ENCODE data around the gene ARFGEF2.
"Not testable (repeated sequence)": the region's sequence is repeated elsewhere in the genome, so short reads cannot be mapped to it uniquely, and the experiment has no call there.

The ARFGEF2 gene

DNA sequence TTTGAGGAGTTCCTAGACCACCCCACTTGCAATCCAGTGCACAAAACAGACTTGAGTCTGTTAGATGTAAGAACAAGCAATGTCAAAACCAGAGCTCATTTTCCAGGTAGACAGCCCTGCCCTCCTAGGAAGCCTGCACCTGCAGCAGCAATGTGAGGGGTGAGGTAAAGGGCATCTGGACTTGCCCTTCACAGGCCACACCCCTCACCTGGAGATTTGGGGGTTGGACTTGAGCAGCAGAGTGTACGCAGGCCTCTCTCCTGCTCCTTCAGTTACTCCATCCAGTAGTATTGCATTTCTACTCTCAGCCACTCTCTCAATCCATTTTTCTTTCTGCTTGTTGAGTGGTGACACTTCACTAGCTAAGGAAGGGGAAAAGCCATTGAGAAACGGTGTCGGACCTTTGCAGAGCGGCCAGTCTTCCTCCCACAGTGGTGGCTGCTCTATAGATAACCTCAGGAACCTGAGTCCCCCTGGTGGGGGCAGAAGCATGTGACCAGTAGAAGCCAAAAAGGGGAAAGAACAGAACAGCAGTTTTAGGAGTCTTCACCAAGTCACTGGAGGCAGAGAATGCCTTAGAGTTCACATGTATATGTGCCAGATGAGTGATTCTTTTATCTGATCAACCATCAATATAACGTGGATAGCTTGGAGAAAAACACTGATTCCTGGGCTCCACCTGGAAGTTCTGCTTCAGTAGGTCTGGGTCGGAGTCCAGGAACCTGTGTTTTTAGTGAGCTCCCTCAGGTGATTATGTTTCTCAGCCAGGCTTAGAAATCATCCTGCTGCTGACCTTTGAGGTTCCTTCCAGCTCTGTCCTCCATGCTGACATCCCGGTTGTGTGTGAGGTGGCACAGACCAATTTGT lies 28.0 kb downstream of the ARFGEF2 start:
- in situ Hi-C loops (cut with HindIII; ENCODE audit: low sequenced_read_pairs), result no loop called here

- in situ Hi-C loops (cut with HindIII; ENCODE audit: low sequenced_read_pairs), result no loop called here
Observed at GRCh38 chr20:48951041-48951440, 29.5 kb downstream of the ARFGEF2 start.

DNA sequence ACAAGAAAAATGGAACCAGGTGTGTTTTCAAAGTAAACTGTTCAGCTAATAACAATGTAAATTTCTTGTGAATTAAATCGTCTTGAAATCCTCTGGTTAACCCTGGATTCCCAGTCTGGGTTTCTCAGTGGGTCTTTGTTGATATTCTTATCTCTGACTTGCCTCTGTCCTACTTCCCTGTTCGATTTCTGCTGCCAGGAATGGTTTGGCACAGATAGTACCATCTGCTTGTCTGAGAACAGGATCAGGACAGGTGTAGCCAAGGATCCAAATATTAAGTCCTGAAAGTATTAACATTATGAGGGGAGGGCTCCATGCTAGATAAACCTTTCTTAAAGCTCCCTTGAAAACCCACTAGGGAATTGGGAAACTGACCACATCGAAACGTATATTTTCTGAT lies 30.1 kb downstream of the ARFGEF2 start:
- in situ Hi-C loops (cut with HindIII; ENCODE audit: low sequenced_read_pairs), result no loop called here

GRCh38 chr20:48952656-48953055 lies 31.1 kb downstream of the ARFGEF2 start:
- in situ Hi-C loops (cut with HindIII; ENCODE audit: low sequenced_read_pairs), result no loop called here

DNA sequence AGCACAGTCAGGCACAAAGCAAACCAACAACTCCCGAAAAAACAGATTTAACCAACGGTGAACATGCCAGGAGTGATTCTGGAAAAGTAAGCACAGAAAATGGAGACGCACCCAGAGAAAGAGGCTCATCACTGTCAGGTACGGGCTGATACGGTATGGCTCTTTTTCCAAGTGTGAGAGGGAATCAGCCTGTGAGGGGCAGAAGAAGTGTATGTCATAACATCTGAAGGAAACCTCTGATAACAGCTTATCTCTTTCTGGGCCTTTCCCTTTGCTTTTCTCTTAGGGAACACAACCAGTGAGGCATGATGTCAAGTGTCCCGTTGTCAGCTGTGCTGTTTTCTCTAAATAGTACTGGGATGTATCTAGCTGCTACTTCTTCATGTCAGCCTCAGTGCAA lies 32.1 kb downstream of the ARFGEF2 start:
- in situ Hi-C loops (cut with HindIII; ENCODE audit: low sequenced_read_pairs), result no loop called here

DNA sequence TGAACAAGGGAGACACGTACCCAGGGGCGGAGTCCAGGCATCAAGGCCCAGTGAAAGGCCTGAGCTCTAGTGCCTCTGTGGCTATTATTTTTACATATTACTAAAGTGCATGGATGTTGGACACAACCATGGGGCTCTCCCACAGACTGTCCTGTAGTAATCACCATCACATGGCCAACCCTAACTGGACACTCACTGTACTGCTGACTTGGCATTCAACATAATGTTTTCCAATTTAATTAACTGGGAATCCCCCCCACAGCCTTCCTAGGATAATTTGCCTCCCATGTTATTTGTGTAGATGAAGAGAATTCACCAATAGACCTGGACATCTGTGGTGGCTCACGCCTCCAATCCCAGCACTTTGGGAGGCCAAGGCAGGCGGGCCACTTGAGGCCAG lies 34.5 kb downstream of the ARFGEF2 start:
- in situ Hi-C loops (cut with HindIII; ENCODE audit: low sequenced_read_pairs), result no loop called here

DNA sequence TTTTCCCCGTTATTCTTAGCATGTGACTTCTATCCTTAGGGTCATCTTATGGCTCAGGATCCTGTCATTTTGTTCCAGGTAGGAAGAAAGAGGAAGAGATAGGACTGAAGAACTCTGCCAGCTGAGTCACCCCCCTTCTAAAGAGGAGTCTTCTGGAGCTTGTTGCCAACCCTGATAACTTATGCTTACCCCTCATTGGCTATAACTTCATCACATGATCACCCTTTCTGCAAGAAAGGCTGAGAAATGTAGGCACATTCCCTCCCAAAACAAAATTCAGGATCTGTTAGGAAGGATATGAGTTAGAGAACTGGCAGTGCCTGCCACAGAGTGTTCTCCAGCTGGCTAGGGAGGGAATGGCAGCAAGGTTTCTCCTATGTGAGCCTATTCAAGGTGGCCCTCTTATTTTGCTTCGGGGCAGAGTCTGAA lies 35.6 kb downstream of the ARFGEF2 start:
- in situ Hi-C loops (cut with HindIII; ENCODE audit: low sequenced_read_pairs), result no loop called here

DNA sequence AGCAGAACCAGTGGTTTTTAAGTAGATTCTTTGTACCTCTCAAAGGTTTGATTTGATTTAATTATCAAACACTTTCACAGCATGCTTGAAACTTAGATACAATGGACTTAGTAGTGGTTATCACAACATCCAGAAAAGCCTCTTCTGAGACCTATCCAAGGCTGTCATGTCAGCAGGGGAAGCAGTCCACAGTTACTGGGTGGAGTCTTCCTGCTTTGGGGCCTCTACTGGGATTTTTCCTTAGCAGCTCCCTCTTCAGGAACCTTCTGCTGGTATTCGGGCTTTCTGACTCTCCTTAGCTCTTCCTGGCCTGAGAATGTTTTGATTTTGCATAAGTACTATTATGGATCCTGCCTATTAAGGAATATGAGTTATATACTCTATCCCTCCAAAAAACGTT lies 36.0 kb downstream of the ARFGEF2 start:
- in situ Hi-C loops (cut with HindIII; ENCODE audit: low sequenced_read_pairs), result no loop called here

DNA sequence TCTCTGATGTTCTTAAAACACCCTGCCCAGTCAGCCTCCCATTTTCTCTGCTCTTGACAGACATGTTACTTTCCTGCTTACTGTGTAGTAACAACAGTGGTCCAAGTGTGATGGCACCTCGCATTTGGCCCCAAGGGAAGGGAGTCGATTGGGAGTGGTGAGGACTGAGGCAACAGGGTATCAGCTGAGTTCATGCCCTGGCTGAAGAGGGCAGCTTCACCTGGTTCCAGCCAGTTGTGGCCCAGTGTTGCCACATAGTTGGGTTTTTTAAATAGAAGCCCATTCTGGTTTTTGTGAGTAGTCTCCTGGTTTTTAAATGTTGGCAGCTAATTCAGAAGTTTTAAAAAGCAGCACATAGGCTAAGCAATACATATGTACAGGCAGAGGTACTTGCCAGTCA lies 37.2 kb downstream of the ARFGEF2 start:
- in situ Hi-C loops (cut with HindIII; ENCODE audit: low sequenced_read_pairs), result no loop called here

DNA sequence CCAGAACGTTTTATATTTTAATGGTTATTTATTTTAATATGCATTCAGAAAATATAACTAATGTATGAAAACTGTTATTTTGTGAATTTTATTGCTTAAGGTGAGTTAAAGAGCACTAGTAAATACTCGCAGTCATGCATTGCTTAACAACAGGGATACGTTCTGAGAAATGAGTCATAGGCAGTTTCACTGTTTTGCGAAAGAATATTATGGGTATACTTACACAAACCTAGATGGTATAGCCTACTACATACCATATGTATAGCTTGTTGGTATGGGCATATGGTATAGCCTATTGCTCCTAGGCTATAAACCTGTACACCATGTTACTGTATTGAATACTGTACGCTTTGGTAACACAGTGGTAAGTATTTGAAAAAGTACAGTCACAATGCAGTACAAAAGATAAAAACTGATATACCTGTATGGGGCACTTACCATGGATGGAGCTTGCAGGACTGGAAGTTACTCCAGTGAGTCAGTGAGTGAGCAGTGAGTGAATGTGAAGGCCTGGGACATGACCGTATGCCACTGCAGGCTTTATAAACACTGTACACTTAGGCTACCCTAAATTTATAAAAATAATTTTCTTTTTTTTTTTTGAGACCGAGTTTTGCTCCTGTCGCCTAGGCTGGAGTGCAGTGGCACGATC lies 38.5 kb downstream of the ARFGEF2 start:
- in situ Hi-C loops (cut with HindIII; ENCODE audit: low sequenced_read_pairs), result loop anchor here (5.0 kb wide), 1 partner anchor 87 kb away; the partner anchor contains the start of gene CSE1L

- in situ Hi-C loops (cut with HindIII; ENCODE audit: low sequenced_read_pairs), result loop anchor here (5.0 kb wide), 1 partner anchor 85 kb away; the partner anchor contains the start of gene CSE1L
Observed at GRCh38 chr20:48962421-48962820, 40.9 kb downstream of the ARFGEF2 start.

- in situ Hi-C loops (cut with HindIII; ENCODE audit: low sequenced_read_pairs), result loop anchor here (5.0 kb wide), 1 partner anchor 84 kb away; the partner anchor contains the start of gene CSE1L
Observed at GRCh38 chr20:48962976-48963771, 41.7 kb downstream of the ARFGEF2 start.

DNA sequence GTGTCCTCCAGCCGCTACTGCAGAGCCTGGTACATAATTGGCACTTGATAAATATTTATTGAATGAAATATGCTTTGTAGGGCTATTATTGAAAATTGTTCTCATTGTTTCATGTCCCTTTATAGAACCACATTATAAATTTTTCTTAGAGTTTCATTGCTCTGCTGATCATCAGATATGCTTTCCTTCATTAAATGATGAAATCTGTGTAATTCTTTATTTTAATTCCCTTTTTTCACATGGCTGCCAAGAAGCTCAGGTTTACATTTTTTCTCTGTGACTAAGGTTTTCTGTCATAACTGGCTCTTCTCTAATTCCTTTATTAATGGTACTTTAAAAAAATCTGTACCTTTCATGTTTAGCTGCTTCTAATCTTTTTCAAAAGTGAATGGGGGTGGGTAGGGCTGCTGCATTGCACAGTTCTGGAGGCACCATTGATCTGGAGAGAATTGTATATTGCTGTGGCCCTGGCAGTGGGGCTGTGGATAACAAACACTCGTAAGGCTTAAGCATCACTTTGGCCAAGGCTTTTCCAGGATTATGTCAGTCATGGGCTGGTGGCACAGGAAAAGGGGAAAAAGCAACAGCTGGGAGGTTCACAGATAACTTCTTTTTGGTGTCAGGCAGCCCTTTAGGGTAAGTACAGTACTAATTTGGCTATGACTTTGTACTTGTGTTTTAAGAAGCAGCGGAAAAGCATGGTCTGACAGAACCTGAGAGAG lies 43.8 kb downstream of the ARFGEF2 start:
- in situ Hi-C loops (cut with HindIII; ENCODE audit: low sequenced_read_pairs), result no loop called here

- in situ Hi-C loops (cut with HindIII; ENCODE audit: low sequenced_read_pairs), result no loop called here
Observed at GRCh38 chr20:48970681-48971365, 49.3 kb downstream of the ARFGEF2 start.

DNA sequence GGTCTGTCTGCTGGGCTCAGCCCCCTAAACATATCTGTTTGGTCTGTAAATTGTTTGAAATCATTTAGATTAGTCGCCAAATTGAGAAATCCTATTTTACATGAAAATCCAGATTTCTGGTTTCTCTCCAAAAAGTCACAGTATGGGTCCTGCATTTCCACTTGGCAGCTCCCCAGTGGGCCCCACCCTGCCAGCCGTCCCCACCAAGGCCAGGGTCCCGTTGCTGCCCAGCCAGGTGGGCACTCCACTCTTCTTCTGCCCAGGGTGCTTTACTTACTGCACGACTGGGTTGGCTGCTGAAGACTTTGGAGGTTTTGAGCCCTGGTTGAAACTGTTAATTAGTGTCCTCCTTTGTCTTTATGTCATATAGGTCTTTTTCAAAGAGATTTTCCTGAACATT lies 50.4 kb downstream of the ARFGEF2 start:
- in situ Hi-C loops (cut with HindIII; ENCODE audit: low sequenced_read_pairs), result no loop called here

- in situ Hi-C loops (cut with HindIII; ENCODE audit: low sequenced_read_pairs), result no loop called here
Observed at GRCh38 chr20:48972816-48973215, 51.3 kb downstream of the ARFGEF2 start.

- in situ Hi-C loops (cut with HindIII; ENCODE audit: low sequenced_read_pairs), result no loop called here
Observed at GRCh38 chr20:48975955-48976354, 54.4 kb downstream of the ARFGEF2 start.

- in situ Hi-C loops (cut with HindIII; ENCODE audit: low sequenced_read_pairs), result not testable (repeated sequence)
Observed at GRCh38 chr20:48979980-48980379, 58.5 kb downstream of the ARFGEF2 start.

DNA sequence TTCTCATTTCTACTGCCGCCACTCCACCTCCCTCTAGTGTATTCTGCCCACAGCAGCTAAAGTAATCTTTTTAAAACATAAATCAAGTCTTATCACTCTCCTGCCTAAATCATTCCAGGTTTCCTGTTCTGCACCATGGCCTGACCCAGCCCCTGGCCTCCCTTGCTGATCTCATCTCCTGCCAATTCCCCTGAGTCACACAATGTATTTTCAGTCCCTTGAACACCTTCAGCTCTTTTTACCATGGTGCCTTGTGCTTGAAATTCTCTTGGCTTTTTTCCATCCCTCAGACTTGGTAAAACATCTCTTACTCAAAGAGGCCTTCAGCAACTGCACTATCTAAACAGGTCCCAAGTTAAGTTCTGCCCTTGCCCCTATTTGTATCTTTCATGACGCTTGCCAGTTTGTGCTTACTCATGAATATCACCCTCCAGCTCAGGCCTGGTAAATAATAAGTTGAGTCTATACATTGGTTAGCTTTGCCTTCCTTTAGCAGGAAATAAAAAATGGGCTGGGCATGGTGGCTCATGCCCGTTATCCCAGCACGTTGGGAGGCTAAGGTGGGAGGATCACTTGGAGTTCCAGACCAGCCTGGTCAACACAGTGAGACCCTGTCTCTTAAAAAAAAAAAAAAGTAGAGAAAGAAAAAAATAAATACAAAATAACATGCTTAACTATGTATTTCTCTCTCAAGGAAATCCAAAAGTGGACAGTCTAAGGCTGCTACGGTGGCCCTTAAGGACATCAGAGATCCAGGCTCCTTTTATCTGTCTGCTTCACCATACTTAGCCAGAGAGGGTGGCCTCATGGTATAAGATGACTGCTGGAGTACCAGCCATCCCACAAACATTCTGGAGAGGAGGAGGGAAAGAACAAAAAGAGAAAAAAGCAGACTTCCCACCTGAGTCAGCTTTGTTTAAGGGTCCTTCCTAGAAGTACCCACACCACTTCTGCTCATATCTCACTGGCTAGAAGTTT lies 62.2 kb downstream of the ARFGEF2 start:
- in situ Hi-C loops (cut with HindIII; ENCODE audit: low sequenced_read_pairs), result no loop called here

Data from endothelial cell of hepatic sinusoid (primary cell).